Skin epidermis (tissue), 12 donors: ENCODE measurements around the gene ISLR2.
"Not testable (repeated sequence)": the region's sequence is repeated elsewhere in the genome, so short reads cannot be mapped to it uniquely, and the experiment has no call there.

Source experiments
- H3K27ac ChIP-seq, 21 experiments: fragments of 200-600 bp; sonication (generic) in 11 of 21; one replicate each; pipeline ENCODE4 v1.5.0; 2020; ENCODE audit warnings: mild to moderate bottlenecking in 3 of 21, inconsistent platforms in 2 of 21, moderate library complexity in 2 of 21
- H3K4me3 ChIP-seq, 7 experiments: fragments of 200-600 bp; sonication (generic) in 2 of 7; one replicate each; pipeline ENCODE4 v1.5.0; 2020; ENCODE audit warnings: inconsistent platforms in 2 of 7, mild to moderate bottlenecking in 2 of 7, moderate library complexity in 1 of 7

Gene ISLR2

DNA sequence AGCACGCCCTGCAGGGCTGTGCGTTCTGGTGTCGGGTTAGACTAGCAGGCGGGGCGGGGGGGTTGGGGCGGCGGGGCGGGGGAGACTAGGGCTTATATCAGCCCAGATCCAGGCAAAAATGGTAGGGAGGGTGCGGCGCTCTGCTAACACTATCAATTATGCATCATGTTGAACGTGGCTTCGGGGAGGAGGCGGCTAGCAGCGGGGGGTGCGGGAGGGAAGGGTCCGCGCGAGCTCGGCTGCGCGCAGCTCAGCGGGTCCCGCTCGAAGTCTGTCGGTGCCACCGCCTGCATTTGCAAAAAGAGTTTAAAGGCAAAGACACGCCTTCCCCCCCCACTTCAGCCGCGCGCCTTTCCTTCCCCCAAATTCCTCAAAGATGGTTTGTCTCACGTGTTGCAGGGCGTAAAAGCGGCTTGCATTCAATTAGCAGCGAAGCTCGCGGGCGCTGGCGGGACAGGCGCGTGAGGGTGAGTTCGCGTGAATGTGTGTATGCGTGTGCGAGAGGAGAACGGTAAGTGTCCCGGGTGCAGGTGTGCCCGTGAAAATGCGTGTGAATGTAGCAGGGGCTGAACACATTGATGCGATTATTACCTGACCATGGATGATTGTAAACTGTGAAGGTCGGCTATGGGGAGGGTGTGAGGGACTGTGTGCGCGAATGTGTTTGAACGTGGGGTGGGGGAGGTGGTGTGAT, at the start of gene ISLR2:
Gene ISLR2, plus strand, starts transcription at position 432 of the 694 bp plus-strand sequence. CDS start 2,169 bp downstream, outside the sequence.
- Histone ChIP-seq H3K27ac (no peak within 1 kb of the TSS), H3K4me3 (peak within 1 kb of the TSS in 1 of 7 experiments; percentile 2)

- H3K4me3 ChIP-seq, H3K27ac ChIP-seq: not testable (repeated sequence)
These were observed 47.9 kb upstream of the ISLR2 start, which contains the start of gene GOLGA6A for GRCh38 chr15:74082450-74082849. GOLGA6A (minus strand) TSS chr15:74082550; CDS start chr15:74082509, 41 bp downstream.

DNA sequence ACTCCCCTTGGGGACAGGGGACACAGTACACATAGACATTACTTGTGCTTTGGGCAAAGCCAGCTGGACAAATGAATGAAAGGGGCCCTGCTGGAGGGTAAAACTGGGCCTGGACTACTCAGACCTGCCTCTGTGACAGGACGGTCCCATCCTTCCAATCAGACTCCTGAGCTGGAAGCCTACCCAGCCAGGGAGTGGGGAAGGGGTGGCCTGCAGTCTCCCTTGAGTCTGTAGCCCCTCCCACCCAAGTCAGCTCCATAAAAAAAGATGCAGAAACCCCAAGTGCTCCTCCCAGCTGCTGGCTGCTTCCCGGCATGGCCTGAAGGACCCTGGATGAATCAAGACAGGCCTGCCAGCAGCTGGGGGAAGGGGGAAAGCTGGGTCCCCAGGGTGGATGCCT, 35.8 kb upstream of the ISLR2 start:
- not testable (repeated sequence) for H3K4me3 ChIP-seq, H3K27ac ChIP-seq

- not testable (repeated sequence) for H3K27ac ChIP-seq, H3K4me3 ChIP-seq
These were observed 34.8 kb upstream of the ISLR2 start for GRCh38 chr15:74095610-74096009.

GRCh38 chr15:74096753-74097474, 33.5 kb upstream of the ISLR2 start:
- H3K27ac ChIP-seq, H3K4me3 ChIP-seq: not testable (repeated sequence)

GRCh38 chr15:74099963-74100733, 30.2 kb upstream of the ISLR2 start:
- peak overlapping the region; percentile 11 to 37 (median 32) for H3K4me3 ChIP-seq

DNA sequence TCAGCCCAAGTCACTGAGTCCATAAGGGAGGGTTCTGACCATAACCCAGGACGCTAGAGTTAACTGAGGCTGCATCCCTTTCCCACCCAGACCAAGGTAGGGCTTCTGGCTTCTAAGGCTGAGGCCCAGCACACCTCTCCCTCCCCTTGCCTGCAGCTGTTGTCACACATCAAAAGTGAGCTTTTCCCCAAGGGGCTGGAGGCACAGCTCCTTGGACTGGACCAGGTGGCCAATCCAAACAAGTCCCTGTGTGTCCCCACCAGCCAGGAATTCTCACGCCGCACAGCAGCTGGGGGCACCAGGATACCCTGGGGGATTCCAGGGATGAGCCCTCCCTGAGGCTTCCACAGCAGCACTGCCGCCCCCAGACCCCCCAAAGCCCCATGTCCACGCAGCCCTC, 22.3 kb upstream of the ISLR2 start:
- H3K27ac ChIP-seq: no peak overlapping the region

More at GRCh38 chr15:74099963-74100733, 30.2 kb upstream of the ISLR2 start:
- H3K27ac ChIP-seq: peak overlapping the region in 7 of 21 experiments; percentile 34 to 73 (median 62)

DNA sequence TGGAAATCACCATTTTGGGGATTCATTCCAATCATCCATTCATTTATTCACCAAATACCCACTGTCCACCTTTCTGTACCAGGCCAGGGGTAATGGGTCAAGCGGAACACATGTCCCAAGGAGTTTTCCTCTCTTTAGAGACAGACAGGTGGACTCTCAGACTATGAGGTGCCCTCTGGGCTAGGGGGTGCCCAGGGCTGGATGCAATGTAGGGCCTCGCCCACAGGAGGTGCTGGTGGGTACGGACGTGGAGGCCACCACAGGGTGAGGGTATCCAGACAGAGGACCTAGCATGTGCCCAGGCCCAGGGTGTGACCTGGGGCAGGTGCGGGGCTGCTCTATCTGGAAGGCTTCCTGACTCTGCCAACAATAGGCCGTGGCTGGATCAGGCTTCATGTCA, 21.8 kb upstream of the ISLR2 start:
- H3K4me3 ChIP-seq, H3K27ac ChIP-seq: not testable (repeated sequence)

More for the DNA sequence above, 22.3 kb upstream of the ISLR2 start:
- H3K4me3 ChIP-seq: no peak overlapping the region

DNA sequence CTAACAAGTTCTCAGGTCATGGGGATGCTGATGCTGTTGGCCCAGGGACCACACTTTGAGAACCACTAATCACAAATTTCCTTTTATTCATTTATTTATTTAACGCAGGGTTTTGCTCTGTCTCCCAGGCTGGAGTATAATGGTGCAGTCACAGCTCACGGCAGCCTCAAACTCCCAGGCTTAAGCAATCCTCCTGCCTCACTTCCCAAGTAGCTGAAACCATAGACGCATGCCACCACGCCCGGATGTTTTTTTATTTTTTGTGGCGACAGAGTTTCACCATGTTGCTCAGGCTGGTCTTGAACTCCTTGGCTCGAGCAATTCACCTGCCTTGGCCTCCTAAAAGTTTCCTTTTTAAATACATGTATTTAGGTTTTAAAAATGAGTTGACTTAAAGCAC, 20.7 kb upstream of the ISLR2 start:
- no peak overlapping the region for H3K27ac ChIP-seq
- no peak overlapping the region for H3K4me3 ChIP-seq

GRCh38 chr15:74120426-74120825, 10.0 kb upstream of the ISLR2 start:
- Histone ChIP-seq H3K27ac (no peak overlapping the region), H3K4me3 (no peak overlapping the region)

GRCh38 chr15:74121039-74121438, 9.3 kb upstream of the ISLR2 start:
- H3K27ac ChIP-seq: no peak overlapping the region

GRCh38 chr15:74121858-74122257, 8.5 kb upstream of the ISLR2 start:
- H3K27ac ChIP-seq: no peak overlapping the region
- H3K4me3 ChIP-seq: no peak overlapping the region

More at GRCh38 chr15:74121039-74121438, 9.3 kb upstream of the ISLR2 start:
- no peak overlapping the region for H3K4me3 ChIP-seq

GRCh38 chr15:74122403-74123130, 7.8 kb upstream of the ISLR2 start:
- H3K27ac ChIP-seq: peak overlapping the region in 1 of 21 experiments; percentile 9

GRCh38 chr15:74123131-74123429, 7.3 kb upstream of the ISLR2 start:
- H3K4me3 ChIP-seq: no peak overlapping the region
- H3K27ac ChIP-seq: peak overlapping the region in 1 of 21 experiments; percentile 9

More at GRCh38 chr15:74122403-74123130, 7.8 kb upstream of the ISLR2 start:
- H3K4me3 ChIP-seq: no peak overlapping the region

GRCh38 chr15:74123658-74124057, 6.7 kb upstream of the ISLR2 start:
- H3K27ac ChIP-seq: no peak overlapping the region
- no peak overlapping the region for H3K4me3 ChIP-seq

DNA sequence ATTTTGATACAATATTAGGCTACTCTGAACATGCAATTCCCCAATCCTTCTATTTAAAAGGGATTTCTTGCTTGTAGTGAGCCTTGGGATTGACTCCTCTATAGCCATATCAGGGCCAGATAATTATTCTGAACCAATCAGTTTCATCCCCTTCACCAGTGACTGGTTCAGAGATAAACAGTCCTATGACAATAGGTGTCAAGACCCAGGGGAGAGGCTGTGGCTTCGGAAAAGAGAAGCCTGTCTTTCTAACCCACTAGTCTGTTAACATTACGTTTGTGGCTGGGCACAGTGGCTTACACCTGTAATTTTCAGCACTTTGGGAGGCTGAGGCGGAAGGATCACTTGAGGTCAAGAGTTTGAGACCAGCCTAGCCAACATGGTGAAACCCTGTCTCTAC, 6.2 kb upstream of the ISLR2 start:
- H3K4me3 ChIP-seq: no peak overlapping the region
- H3K27ac ChIP-seq: no peak overlapping the region

DNA sequence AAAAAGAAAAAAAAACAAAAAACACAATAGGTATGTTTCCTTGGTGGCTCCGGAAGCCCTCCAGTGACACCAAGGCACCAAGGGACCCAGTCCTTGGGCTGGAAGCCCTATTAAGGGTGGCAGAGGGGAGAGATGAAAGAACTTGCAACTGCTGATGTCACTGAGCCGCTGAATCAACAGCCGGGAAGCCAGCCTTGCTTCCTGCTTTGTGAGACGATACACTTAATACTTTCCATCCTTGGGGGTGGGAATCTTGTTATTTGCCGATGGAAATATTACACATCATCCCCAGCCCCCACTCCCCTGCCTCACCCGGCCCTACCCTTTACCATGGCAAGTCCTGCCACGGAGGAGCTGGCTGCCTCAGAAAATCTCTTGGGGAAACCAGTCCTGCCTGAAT, 5.6 kb upstream of the ISLR2 start:
- Histone ChIP-seq H3K27ac (no peak overlapping the region), H3K4me3 (no peak overlapping the region)

DNA sequence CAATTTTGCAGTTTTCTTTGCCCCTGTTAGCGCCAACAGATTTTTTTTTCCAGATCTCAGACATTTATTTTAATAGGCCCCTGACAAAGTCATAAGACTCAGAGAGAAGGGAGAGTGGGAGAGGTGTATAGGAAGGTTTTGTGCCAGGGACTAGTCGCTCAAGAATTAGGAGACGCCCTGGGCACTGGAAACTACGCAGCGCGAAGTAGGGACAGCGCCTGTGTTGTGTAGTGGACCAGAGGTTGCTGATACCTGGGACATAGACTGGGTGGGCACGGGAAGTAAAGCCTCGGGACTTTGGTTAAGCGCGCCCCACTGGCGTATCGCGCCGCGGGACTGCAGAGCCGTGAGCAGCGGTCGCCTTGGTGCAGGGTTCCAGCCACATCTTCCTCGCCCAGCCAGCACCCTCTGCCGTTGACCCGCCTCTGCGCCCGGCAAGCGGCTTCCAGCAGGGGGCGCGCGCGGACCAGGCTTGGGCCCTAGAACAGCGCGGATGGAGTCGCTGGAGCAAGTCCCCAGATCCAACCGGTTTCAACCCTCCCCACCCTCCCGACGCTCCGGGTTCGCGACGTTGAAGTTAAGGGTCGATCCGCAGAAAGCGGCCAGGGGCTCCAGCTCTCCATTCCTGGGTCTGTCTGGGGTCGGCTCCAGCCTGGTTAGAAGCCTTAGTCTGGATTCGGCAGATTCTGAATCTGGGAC, 3.0 kb upstream of the ISLR2 start:
- Histone ChIP-seq H3K4me3 (peak overlapping the region in 6 of 7 experiments; percentile 10 to 27 (median 20)), H3K27ac (no peak overlapping the region)
